GM10266 (cell line): Measurements from ENCODE around the gene GABRP.
"Not testable (repeated sequence)": the region's sequence is repeated elsewhere in the genome, so short reads cannot be mapped to it uniquely, and the experiment has no call there.

ENCODE experiments used
- DNase-seq: peaks from one replicate; pipeline ENCODE4 v3.0.0; 2012; ENCODE audit errors: extremely low spot score
- CTCF ChIP-seq: IDR thresholded peaks from 2 replicates; pipeline ENCODE4 v1.5.1; 2012; ENCODE audit warnings: mild to moderate bottlenecking, low read depth; ENCODE audit not compliant: control insufficient read depth, insufficient read depth; ENCODE audit errors: missing control alignments

GABRP gene

GRCh38 chr5:170826117-170826516 lies 42.6 kb downstream of the GABRP start:
- DNase-seq = no peak
- TF ChIP-seq CTCF = no peak

GRCh38 chr5:170832241-170832640 lies 48.7 kb downstream of the GABRP start:
- no peak for TF ChIP-seq CTCF
- DNase-seq = no peak

DNA sequence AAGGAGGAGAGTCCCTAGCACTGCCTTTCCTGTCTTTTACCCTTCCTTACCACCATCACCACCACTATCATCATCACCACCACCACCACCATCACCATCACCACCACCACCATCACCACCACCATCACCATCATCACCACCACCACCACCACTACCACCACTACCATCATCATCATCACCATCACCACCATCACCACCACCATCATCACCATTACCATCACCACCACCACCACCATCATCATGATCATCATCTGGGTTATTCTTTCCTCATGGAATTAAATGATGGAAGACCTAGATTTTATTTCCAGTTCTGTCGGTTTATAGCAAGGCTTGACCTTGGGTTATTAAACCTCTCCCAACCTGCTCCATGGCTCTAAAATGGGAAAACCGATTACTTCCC lies 50.5 kb downstream of the GABRP start:
- not testable (repeated sequence) for DNase-seq

GRCh38 chr5:170836226-170836625 lies 52.7 kb downstream of the GABRP start:
- no peak for DNase-seq

GRCh38 chr5:170843870-170844269 lies 60.3 kb downstream of the GABRP start:
- no peak for TF ChIP-seq CTCF
- DNase-seq = no peak

More at GRCh38 chr5:170836226-170836625, 52.7 kb downstream of the GABRP start:
- no peak for TF ChIP-seq CTCF

DNA sequence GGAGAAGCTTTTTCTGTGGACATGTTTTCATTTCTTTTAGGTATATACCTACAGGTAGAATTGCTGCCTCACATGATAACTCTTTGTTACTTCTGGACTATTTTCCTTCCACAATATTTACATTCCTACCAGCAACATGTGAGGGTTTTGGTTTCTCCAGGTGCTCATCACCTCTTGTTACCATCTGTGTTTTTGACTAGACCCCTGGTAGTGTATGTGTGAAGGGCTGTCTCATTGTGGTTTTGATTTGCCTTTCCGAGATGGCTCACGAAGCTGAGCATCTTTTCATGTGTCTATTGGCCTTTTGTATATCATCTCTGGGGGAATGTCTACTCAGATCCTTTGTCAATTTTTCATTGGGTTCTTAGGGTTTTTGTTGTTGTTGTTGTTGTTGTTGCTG lies 61.1 kb downstream of the GABRP start:
- no peak for DNase-seq
- no peak for TF ChIP-seq CTCF

DNA sequence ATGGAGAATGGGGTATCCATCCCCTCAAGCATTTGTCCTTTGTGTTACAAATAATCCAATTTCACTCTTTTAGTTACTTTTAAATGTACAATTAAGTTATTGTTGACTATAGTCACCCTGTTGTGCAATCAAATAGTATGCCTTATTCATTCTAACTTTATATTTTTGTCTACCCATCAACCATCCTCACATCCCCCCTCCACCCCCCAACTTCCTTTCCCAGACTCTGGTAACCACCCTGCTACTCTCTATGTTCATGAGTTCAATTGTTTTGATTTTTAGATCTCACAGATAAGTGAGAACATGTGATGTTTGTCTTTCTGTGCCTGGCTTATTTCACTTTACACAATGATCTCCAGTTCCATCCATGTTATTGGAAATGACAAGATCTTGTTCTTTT lies 62.9 kb downstream of the GABRP start:
- DNase-seq = no peak
- TF ChIP-seq CTCF = no peak

- DNase-seq = no peak
- TF ChIP-seq CTCF = no peak
Observed at GRCh38 chr5:170846846-170847245, 63.3 kb downstream of the GABRP start.
